ENCODE data around the gene RAB31.

The RAB31 gene

GRCh38 chr18:9820127-9820526 lies 112.0 kb downstream of the RAB31 start:
- TF ChIP-seq CTCF (IDR thresholded peaks at IDR 0.05; ENCODE audit: poor library complexity, severe bottlenecking) = no peak
- no peak overlapping the region for H3K4me3 ChIP-seq (ENCODE audit: severe bottlenecking)
- DNase-seq (ENCODE audit: low spot score) (no peak), ATAC-seq (ENCODE audit: low read depth) (no peak)
- peaks cover 7% of the 10 kb centered on the region for H3K4me1 ChIP-seq (ENCODE audit: insufficient read depth, poor library complexity, severe bottlenecking)
- peaks cover 4% of the 10 kb centered on the region; the same call in 1 of the 2 replicates for H3K36me3 ChIP-seq (ENCODE audit: low read depth)
- H3K27ac ChIP-seq (ENCODE audit: poor library complexity, severe bottlenecking) = no peak overlapping the region
- no peaks in the 10 kb centered on the region for H3K9me3 ChIP-seq (ENCODE audit: severe bottlenecking)
- H3K27me3 ChIP-seq (ENCODE audit: insufficient read depth, poor library complexity, severe bottlenecking) = no peaks in the 10 kb centered on the region

GRCh38 chr18:9820719-9821118 lies 112.6 kb downstream of the RAB31 start:
- no peak for DNase-seq (ENCODE audit: low spot score)
- Histone ChIP-seq H3K9me3 (ENCODE audit: severe bottlenecking) (no peaks in the 10 kb centered on the region), H3K36me3 (ENCODE audit: low read depth) (peaks cover 4% of the 10 kb centered on the region; the same call in 1 of the 2 replicates), H3K27me3 (ENCODE audit: insufficient read depth, poor library complexity, severe bottlenecking) (no peaks in the 10 kb centered on the region), H3K27ac (ENCODE audit: poor library complexity, severe bottlenecking) (no peak overlapping the region), H3K4me3 (ENCODE audit: severe bottlenecking) (no peak overlapping the region), H3K4me1 (ENCODE audit: insufficient read depth, poor library complexity, severe bottlenecking) (peaks cover 13% of the 10 kb centered on the region)
- ATAC-seq (ENCODE audit: low read depth) = no peak
- TF ChIP-seq CTCF (IDR thresholded peaks at IDR 0.05; ENCODE audit: poor library complexity, severe bottlenecking) = no peak

- H3K9me3 ChIP-seq (ENCODE audit: severe bottlenecking) = no peaks in the 10 kb centered on the region
- H3K4me1 ChIP-seq (ENCODE audit: insufficient read depth, poor library complexity, severe bottlenecking) = peaks cover 33% of the 10 kb centered on the region
- H3K27ac ChIP-seq (ENCODE audit: poor library complexity, severe bottlenecking) = no peak overlapping the region
- H3K36me3 ChIP-seq (ENCODE audit: low read depth) = no peaks in the 10 kb centered on the region; the same call in 1 of the 2 replicates
- no peak for ATAC-seq (ENCODE audit: low read depth)
- no peak overlapping the region for H3K4me3 ChIP-seq (ENCODE audit: severe bottlenecking)
- no peaks in the 10 kb centered on the region for H3K27me3 ChIP-seq (ENCODE audit: insufficient read depth, poor library complexity, severe bottlenecking)
- TF ChIP-seq CTCF (IDR thresholded peaks at IDR 0.05; ENCODE audit: poor library complexity, severe bottlenecking) = no peak
- DNase-seq (ENCODE audit: low spot score) = no peak
Observed at GRCh38 chr18:9822587-9823185, 114.6 kb downstream of the RAB31 start.

- H3K27me3 ChIP-seq (ENCODE audit: insufficient read depth, poor library complexity, severe bottlenecking) = no peaks in the 10 kb centered on the region
- no peaks in the 10 kb centered on the region for H3K9me3 ChIP-seq (ENCODE audit: severe bottlenecking)
- no peak overlapping the region for H3K27ac ChIP-seq (ENCODE audit: poor library complexity, severe bottlenecking)
- peaks cover 43% of the 10 kb centered on the region for H3K4me1 ChIP-seq (ENCODE audit: insufficient read depth, poor library complexity, severe bottlenecking)
- no peak for ATAC-seq (ENCODE audit: low read depth)
- H3K4me3 ChIP-seq (ENCODE audit: severe bottlenecking) = no peak overlapping the region
- TF ChIP-seq CTCF (IDR thresholded peaks at IDR 0.05; ENCODE audit: poor library complexity, severe bottlenecking) = no peak
- H3K36me3 ChIP-seq (ENCODE audit: low read depth) = no peaks in the 10 kb centered on the region; the same call in 1 of the 2 replicates
- DNase-seq (ENCODE audit: low spot score) = no peak
Observed at GRCh38 chr18:9823805-9824473, 115.8 kb downstream of the RAB31 start.

- H3K4me3 ChIP-seq (ENCODE audit: severe bottlenecking) = no peak overlapping the region
- no peaks in the 10 kb centered on the region for H3K27me3 ChIP-seq (ENCODE audit: insufficient read depth, poor library complexity, severe bottlenecking)
- H3K4me1 ChIP-seq (ENCODE audit: insufficient read depth, poor library complexity, severe bottlenecking) = peaks cover 47% of the 10 kb centered on the region
- no peak for DNase-seq (ENCODE audit: low spot score)
- H3K27ac ChIP-seq (ENCODE audit: poor library complexity, severe bottlenecking) = peak overlapping the region; percentile 97
- H3K9me3 ChIP-seq (ENCODE audit: severe bottlenecking) = no peaks in the 10 kb centered on the region
- ATAC-seq (ENCODE audit: low read depth) = no peak
- H3K36me3 ChIP-seq (ENCODE audit: low read depth) = no peaks in the 10 kb centered on the region; the same call in 1 of the 2 replicates
- TF ChIP-seq CTCF (IDR thresholded peaks at IDR 0.05; ENCODE audit: poor library complexity, severe bottlenecking) = no peak
Observed at GRCh38 chr18:9824474-9824832, 116.4 kb downstream of the RAB31 start.

Measured in RWPE2 (cell line).